GM12878 (cell line): ENCODE measurements around the gene LGI1. TPM values are rescaled to one million over a fixed set of nuclear protein-coding genes. Genes with fewer than 3 reads are reported as not detected.

Source experiments
- ATAC-seq: fragments of 200-7000 bp; cut with Tn5 transposase; 3 replicates; pipeline ENCODE4 v1.9.1; 2020; ENCODE audit warnings: mild to moderate bottlenecking, moderate library complexity
- BruUV-seq: library from RNA; stranded (reverse); fragments of 400-500 nt; replicated peaks from 2 replicates; lab custom pipeline; 2021; lab: Mats Ljungman, UMichigan
- CTCF ChIA-PET: fragments of 300-600 bp; sonication (Branson Sonifier 250); formaldehyde crosslinking; extraction: SDS; loops from one replicate; lab custom pipeline; 2021; ENCODE audit warnings: inconsistent platforms; lab: Yijun Ruan, JAX
- POLR2A ChIA-PET: fragments of 350-600 bp; formaldehyde crosslinking; extraction: SDS; loops from one replicate; lab custom pipeline; 2021; ENCODE audit warnings: inconsistent platforms; lab: Charles Lee
- RAD21 ChIA-PET: fragments of 300-600 bp; sonication (Branson Sonifier 250); formaldehyde crosslinking; loops from one replicate; lab custom pipeline; 2023; ENCODE audit warnings: antibody characterized with exemption; ENCODE audit not compliant: unreplicated experiment; lab: Charles Lee
- SMC1A ChIA-PET: fragments of 300-600 bp; sonication (Branson Sonifier 250); formaldehyde crosslinking; loops from one replicate; lab custom pipeline; 2023; ENCODE audit not compliant: unreplicated experiment, uncharacterized antibody; lab: Charles Lee
- DNase-seq: peaks from one replicate; pipeline ENCODE4 v3.0.0-alpha.2; 2011; ENCODE audit warnings: low read depth, low spot score
- FAIRE-seq: peaks from 3 replicates; lab custom pipeline; 2011; peaks lifted over from hg19 to GRCh38; lab: Jason Lieb, UNC
- H2AFZ ChIP-seq: 2 replicates; pipeline ENCODE4 v1.6.0; 2011; ENCODE audit warnings: low read depth, low read length, control low read depth; ENCODE audit not compliant: control insufficient read depth
- H3K27ac ChIP-seq: 2 replicates; pipeline ENCODE4 v1.5.1; 2011; ENCODE audit warnings: control low read depth; ENCODE audit not compliant: control insufficient read depth, insufficient read depth
- H3K27me3 ChIP-seq, 2 experiments: replicated peaks in 1 of 2; 2 replicates each; pipeline versions ENCODE4 v1.6.0 to v1.6.1; 2011; ENCODE audit warnings: low read length in 1 of 2; ENCODE audit not compliant: control insufficient read depth in 2 of 2, insufficient read depth in 2 of 2
- H3K36me3 ChIP-seq, 2 experiments: 2 replicates each; pipeline ENCODE4 v1.5.1; 2011; ENCODE audit warnings: low read length in 1 of 2; ENCODE audit not compliant: control insufficient read depth in 2 of 2, insufficient read depth in 2 of 2
- H3K4me1 ChIP-seq: 2 replicates; pipeline ENCODE4 v1.6.1; 2011; ENCODE audit warnings: mild to moderate bottlenecking, low read length, moderate library complexity, mixed read lengths; ENCODE audit not compliant: control insufficient read depth, insufficient read depth
- H3K4me2 ChIP-seq: 2 replicates; pipeline ENCODE4 v1.6.0; 2011; ENCODE audit warnings: control low read depth; ENCODE audit not compliant: control insufficient read depth, insufficient read depth
- H3K4me3 ChIP-seq: fragments of 200-600 bp; sonication (generic); 2 replicates; pipeline ENCODE4 v1.5.1; 2016
- H3K79me2 ChIP-seq: 2 replicates; pipeline ENCODE4 v1.6.0; 2011; ENCODE audit warnings: low read length; ENCODE audit not compliant: control insufficient read depth, insufficient read depth
- H3K9ac ChIP-seq: 2 replicates; pipeline ENCODE4 v1.8.0; 2011; ENCODE audit warnings: low read length, control low read depth, mixed read lengths; ENCODE audit not compliant: control insufficient read depth, insufficient read depth
- H3K9me3 ChIP-seq: replicated peaks from 3 replicates; pipeline ENCODE4 v1.5.1; 2011; ENCODE audit warnings: mild to moderate bottlenecking, low read length; ENCODE audit not compliant: control insufficient read depth, insufficient read depth
- H4K20me1 ChIP-seq: 2 replicates; pipeline ENCODE4 v1.6.0; 2011; ENCODE audit not compliant: control insufficient read depth, insufficient read depth
- GATAD2B ChIP-seq: fragments of 450-650 bp; conservative IDR thresholded peaks from 2 replicates; pipeline ENCODE4 v1.6.1; 2017; ENCODE audit warnings: low read depth, mild to moderate bottlenecking, moderate library complexity
- MTA3 ChIP-seq: IDR thresholded peaks from 2 replicates; pipeline ENCODE4 v1.6.1; 2012; ENCODE audit warnings: low read length, inconsistent platforms, borderline replicate concordance
- NR2C1 ChIP-seq: fragments of 450-650 bp; IDR thresholded peaks from 2 replicates; pipeline ENCODE4 v1.6.1; 2017; ENCODE audit warnings: antibody characterized with exemption, mild to moderate bottlenecking, moderate library complexity
- NRF1 ChIP-seq: conservative IDR thresholded peaks from 2 replicates; pipeline ENCODE4 v1.6.1; 2011; ENCODE audit warnings: mild to moderate bottlenecking, low read depth, low read length, improper control_type of control experiment
- TARDBP ChIP-seq: IDR thresholded peaks from 2 replicates; pipeline ENCODE4 v1.6.1; 2016; ENCODE audit warnings: borderline replicate concordance
- WRNIP1 ChIP-seq: IDR thresholded peaks from 2 replicates; pipeline ENCODE4 v1.6.1; 2011; ENCODE audit warnings: low read depth, low read length, improper control_type of control experiment, borderline replicate concordance
- WGBS: methylation state at CpG from one replicate; pipeline ENCODE4 v1.1.6; 2016; ENCODE audit warnings: low lambda C conversion rate; ENCODE audit not compliant: insufficient replicate concordance, insufficient coverage; ENCODE audit errors: missing lambda C conversion rate; 5-methylcytosine and 5-hydroxymethylcytosine counted together
- in situ Hi-C: fragments of 300-500 bp; cut with MboI; formaldehyde crosslinking; loops from 9 replicates; pipeline ENCODE4 v1.14.3; 2018; ENCODE audit warnings: mixed read lengths
- intact Hi-C: fragments of 100-400 bp; cut with micrococcal nuclease; formaldehyde crosslinking; loops from one replicate; pipeline ENCODE4 v1.14.2; 2022; ENCODE audit not compliant: unreplicated experiment
- polyA plus RNA-seq, 11 experiments: library from polyadenylated mRNA; depleted of rRNA in 4 of 11; unstranded in 6 of 11; stranded (reverse) in 5 of 11; fragments of >200 nt; fragmentation: Nextera tagmentation in 4 of 11; fragmentation: Illumina TruSeq in 1 of 11; extraction: Ambion mirVana in 4 of 11; extraction: Trizol in 1 of 11; gene quantifications; 1 replicate in 1 of 11; 2 replicates in 10 of 11; pipeline versions ENCODE4 v1.2.1 to v1.2.3, GENCODE V29; 2011 to 2016; ENCODE audit warnings: inconsistent platforms in 2 of 11, missing spikeins in 2 of 11, low read depth in 1 of 11
- total RNA-seq, 4 experiments: library from RNA; depleted of rRNA in 3 of 4; stranded (reverse); fragments of >200 nt in 3 of 4; fragmentation: Illumina TruSeq in 1 of 4; extraction: Trizol in 1 of 4; gene quantifications; 2 replicates each; pipeline versions ENCODE4 v1.2.1 to v1.2.3, GENCODE V29; 2013 to 2021
- TF ChIP-seq, protein P1 (sequence below): fragments of 450-650 bp; IDR thresholded peaks from 2 replicates; pipeline ENCODE4 v1.6.1; 2017; ENCODE audit warnings: mild to moderate bottlenecking, moderate library complexity

Gene LGI1
- total and polyA plus RNA-seq, 10 of the 15 experiments (the other 5 are each of a cell fraction or from before 2014, with no cell fraction given), result not detected

DNA sequence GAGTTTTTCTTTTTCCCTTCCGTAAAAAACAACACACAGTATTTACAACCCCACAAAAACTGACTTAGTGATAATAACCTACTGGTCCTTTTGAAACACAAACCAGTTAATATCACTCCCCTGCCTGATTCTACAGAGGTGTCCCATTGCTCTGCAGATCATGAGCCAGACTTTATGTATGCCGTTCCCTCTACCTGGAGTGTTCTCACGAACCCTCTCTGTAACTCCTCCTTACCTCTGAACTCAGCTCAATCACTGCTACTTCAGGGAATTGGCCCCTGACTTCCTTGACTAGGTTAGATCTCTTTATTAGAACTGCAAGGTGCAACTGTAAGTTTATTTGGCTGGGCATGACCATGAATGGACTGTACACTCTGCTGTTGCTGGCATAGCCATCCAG, 1.6 kb upstream of the LGI1 start:
- no peak overlapping the region for H2AFZ ChIP-seq
- intact Hi-C loops, result loop anchor here (5.0 kb wide), 1 partner anchor 54 kb away; the partner anchor contains the start of gene FRA10AC1
- WGBS, result 21% methylated on average over 3 of the region's 3 CpGs

More for the DNA sequence above, 1.6 kb upstream of the LGI1 start:
- Histone ChIP-seq H3K9ac (no peak overlapping the region), H3K79me2 (no peaks in the 10 kb centered on the region), H3K36me3 (no peaks in the 10 kb centered on the region), H3K27me3 (peaks cover 0 to 8% of the 10 kb centered on the region in 2 experiments; a peak in 2 of 4 replicates), H4K20me1 (no peaks in the 10 kb centered on the region), H3K9me3 (no peaks in the 10 kb centered on the region; the same call in 2 of the 3 replicates), H3K4me2 (no peak overlapping the region), H3K27ac (no peak overlapping the region), H3K4me3 (no peak overlapping the region), H3K4me1 (no peaks in the 10 kb centered on the region)
- no peak for FAIRE-seq
- in situ Hi-C loops, result no loop called here
- ChIA-PET RAD21 (no interaction called here), POLR2A (no interaction called here), CTCF (interaction anchor here (1.3 kb wide), 1 partner anchor 11 kb away, joined by 4 read pairs; no protein-coding TSS in a partner anchor), SMC1A (no interaction called here)
- TF ChIP-seq TARDBP (no peak), MTA3 (no peak), WRNIP1 (no peak), NR2C1 (no peak), GATAD2B (no peak), NRF1 (no peak)
- TF ChIP-seq, protein P1, sequence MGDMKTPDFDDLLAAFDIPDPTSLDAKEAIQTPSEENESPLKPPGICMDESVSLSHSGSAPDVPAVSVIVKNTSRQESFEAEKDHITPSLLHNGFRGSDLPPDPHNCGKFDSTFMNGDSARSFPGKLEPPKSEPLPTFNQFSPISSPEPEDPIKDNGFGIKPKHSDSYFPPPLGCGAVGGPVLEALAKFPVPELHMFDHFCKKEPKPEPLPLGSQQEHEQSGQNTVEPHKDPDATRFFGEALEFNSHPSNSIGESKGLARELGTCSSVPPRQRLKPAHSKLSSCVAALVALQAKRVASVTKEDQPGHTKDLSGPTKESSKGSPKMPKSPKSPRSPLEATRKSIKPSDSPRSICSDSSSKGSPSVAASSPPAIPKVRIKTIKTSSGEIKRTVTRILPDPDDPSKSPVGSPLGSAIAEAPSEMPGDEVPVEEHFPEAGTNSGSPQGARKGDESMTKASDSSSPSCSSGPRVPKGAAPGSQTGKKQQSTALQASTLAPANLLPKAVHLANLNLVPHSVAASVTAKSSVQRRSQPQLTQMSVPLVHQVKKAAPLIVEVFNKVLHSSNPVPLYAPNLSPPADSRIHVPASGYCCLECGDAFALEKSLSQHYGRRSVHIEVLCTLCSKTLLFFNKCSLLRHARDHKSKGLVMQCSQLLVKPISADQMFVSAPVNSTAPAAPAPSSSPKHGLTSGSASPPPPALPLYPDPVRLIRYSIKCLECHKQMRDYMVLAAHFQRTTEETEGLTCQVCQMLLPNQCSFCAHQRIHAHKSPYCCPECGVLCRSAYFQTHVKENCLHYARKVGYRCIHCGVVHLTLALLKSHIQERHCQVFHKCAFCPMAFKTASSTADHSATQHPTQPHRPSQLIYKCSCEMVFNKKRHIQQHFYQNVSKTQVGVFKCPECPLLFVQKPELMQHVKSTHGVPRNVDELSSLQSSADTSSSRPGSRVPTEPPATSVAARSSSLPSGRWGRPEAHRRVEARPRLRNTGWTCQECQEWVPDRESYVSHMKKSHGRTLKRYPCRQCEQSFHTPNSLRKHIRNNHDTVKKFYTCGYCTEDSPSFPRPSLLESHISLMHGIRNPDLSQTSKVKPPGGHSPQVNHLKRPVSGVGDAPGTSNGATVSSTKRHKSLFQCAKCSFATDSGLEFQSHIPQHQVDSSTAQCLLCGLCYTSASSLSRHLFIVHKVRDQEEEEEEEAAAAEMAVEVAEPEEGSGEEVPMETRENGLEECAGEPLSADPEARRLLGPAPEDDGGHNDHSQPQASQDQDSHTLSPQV, result no peak
- no peak for ATAC-seq
- no TSS peak for BruUV-seq
- DNase-seq, result no peak
